ENCODE results near the gene MVK.

Gene MVK

DNA sequence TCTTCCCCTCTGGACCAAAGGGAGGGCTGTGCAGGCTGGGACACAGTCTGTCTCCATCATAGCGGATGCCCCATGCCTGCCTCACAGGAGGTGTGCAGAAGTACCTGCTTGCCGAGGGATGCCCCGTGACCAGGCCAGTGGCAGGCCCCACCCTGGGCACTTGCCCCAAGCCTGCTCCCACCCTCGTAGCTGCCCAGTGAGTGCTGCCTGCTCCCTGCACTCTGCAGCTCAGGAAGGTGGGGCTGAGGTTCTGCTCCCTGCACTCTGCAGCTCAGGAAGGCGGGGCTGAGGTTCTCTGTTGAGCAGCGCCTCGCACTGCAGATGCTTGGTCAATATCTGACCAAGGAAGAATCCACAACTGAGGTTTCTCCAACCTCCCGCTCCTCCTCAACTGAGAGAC lies 7.2 kb upstream of the MVK start:
- no peak for DNase-seq (ENCODE audit: low read depth)

GRCh38 chr12:109567296-109567695 lies 6.3 kb upstream of the MVK start:
- DNase-seq (ENCODE audit: low read depth): no peak

DNA sequence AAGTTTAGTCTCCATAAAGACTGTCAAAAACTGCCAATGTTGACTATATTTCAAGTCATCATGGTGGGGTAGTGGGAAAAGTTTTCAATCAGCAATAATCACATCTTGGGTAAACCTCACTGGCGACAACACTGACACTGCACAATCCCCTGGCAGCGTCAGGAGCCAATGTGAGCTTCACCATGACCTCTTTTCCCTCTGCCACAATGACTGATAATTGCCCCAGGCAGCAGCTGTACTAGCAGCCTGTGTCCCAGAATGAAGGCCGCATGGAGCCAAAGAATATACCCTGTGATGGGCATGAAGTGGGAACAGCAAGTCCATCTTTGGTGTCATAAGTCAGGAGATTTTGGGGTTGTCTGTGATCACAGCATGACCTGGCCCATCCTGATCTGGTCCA lies 5.6 kb upstream of the MVK start:
- no peak for DNase-seq (ENCODE audit: low read depth)

GRCh38 chr12:109568486-109568885 lies 5.1 kb upstream of the MVK start:
- no peak for DNase-seq (ENCODE audit: low read depth)

- no peak for DNase-seq (ENCODE audit: low read depth)
Measured at GRCh38 chr12:109571773-109572505, 1.7 kb upstream of the MVK start.

GRCh38 chr12:109572506-109572845 lies 1.1 kb upstream of the MVK start:
- DNase-seq (ENCODE audit: low read depth): no peak

- no peak for DNase-seq (ENCODE audit: low read depth)
Measured at GRCh38 chr12:109573914-109574244, 285 bp downstream of the MVK start.

DNA sequence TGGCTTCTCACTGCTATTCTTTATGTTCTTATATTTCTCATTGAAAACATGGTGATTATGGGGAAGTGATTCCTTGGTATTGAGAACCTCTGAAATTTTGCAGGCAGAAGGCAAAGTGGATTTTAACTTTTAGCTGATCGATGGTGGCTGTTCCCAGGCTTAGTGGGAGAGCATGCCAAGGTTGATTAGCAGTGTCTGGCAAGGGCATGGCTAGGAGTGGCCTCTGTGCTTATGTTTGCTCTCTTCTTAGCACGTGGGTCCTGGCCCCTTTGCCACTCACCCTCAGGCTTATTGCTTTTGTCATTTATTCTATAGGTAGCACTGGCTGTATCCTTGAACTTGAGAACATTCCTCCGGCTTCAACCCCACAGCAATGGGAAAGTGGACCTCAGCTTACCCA lies 2.1 kb downstream of the MVK start:
- DNase-seq (ENCODE audit: low read depth): no peak

- DNase-seq (ENCODE audit: low read depth): no peak
Measured at GRCh38 chr12:109577311-109577710, 3.7 kb downstream of the MVK start.

DNA sequence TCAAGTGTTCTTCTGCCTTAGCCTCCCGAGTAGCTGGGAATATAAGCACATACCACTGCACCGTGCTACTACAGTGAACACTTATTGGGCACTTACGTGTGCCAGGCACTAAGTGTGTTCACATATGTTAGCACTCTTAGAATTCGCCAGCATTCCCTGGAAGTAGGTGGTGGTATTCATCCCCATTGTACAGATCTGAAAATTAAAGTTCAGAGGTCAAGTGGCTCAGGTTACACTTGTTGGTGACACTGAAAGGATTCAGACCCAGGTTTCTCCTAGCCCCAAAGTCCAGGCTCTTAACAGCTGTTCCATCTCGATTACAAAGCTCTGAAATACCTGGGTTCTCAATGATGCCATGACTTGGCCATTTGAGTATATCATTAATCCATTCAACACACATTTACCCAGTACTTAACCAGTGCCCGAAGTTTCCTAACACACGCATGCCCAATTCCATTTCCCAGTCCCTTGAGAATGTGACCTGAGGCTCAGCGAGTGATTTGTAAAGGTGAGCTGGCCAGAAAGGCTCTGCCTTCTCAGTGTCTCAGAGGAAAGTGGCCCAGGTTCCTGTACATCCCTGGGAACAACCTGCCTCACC lies 4.8 kb downstream of the MVK start:
- no peak for DNase-seq (ENCODE audit: low read depth)

- DNase-seq (ENCODE audit: low read depth): no peak
Measured at GRCh38 chr12:109579639-109580038, 6.0 kb downstream of the MVK start.

- DNase-seq (ENCODE audit: low read depth): no peak
Measured at GRCh38 chr12:109580272-109580671, 6.7 kb downstream of the MVK start.

- DNase-seq (ENCODE audit: low read depth): no peak
Measured at GRCh38 chr12:109580684-109581333, 7.2 kb downstream of the MVK start.

DNA sequence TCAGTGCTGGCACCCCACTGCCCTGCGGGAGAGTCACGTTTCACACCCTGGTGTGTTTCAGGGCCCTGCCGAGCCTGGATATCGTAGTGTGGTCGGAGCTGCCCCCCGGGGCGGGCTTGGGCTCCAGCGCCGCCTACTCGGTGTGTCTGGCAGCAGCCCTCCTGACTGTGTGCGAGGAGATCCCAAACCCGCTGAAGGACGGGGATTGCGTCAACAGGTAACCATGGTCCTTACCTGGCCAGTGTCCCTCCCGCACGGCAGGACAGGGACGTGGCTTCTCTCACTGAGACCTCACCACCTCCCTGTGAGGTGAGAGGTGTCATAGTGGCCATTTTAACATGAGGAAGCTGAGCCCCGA lies 7.7 kb downstream of the MVK start:
- DNase-seq (ENCODE audit: low read depth): no peak

DNA sequence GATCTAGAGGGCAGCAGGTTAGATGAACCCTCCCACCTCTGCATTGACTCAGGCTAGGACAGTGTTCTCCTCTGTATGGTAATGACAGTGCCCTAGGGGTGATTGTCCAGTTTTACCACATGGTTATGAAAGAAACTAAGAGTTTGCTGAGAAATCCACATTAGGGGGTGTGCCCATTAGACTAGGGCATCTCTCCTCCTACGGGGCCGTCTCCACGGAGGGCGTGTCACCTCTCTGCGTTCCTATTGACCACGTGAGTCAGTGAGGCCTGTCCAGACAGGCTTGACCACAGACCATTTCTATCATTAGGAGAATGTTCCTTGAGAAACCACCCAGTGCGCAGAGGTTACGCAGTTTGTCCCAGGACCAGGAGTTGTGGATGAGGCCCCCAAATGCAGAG lies 8.3 kb downstream of the MVK start:
- DNase-seq (ENCODE audit: low read depth): peak; percentile 93

DNA sequence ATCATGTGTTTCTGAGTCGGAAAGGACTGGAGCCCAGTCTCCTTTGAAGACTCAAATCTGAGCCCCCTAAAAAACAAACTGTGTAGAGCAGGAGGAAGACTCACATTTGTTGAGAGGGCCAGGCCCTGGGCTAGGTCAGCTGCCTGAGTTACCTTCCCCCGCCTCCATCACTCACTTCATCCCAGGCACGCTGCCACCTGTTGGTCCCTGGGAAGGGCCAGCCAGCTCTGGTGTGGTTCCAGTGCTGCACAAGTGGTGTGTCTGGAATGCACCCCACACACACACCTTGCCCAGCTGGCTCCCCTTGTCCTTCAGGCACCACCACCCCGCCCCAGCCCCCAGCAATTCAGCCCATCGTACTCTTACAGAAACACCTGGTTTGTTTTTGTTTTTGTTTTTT lies 9.0 kb downstream of the MVK start:
- no peak for DNase-seq (ENCODE audit: low read depth)

GRCh38 chr12:109583733-109584132 lies 10.1 kb downstream of the MVK start:
- DNase-seq (ENCODE audit: low read depth): peak; percentile 12

- DNase-seq (ENCODE audit: low read depth): no peak
Measured at GRCh38 chr12:109586385-109587296, 13.0 kb downstream of the MVK start.

DNA sequence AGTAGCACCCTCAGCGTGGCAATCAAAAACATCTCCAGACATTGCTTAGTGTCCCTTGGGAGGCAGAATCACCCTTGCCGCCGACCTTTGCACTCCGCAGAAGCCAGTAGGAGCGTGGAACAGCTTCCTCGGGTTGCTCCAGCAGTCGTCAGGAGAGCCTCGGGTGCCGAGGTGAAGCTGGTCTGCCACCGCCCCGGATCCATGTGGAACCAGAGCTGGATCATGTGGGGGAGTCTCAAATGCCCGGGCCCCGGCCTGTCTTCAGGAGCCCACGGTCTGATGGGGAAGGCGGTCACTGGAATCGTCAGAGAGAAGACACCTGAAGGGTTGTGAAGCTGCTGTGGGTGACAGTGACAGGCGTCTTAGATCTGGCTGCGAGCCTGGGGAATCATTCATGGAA lies 14.3 kb downstream of the MVK start:
- DNase-seq (ENCODE audit: low read depth): no peak

- no peak for DNase-seq (ENCODE audit: low read depth)
Measured at GRCh38 chr12:109588461-109589239, 15.1 kb downstream of the MVK start.

DNA sequence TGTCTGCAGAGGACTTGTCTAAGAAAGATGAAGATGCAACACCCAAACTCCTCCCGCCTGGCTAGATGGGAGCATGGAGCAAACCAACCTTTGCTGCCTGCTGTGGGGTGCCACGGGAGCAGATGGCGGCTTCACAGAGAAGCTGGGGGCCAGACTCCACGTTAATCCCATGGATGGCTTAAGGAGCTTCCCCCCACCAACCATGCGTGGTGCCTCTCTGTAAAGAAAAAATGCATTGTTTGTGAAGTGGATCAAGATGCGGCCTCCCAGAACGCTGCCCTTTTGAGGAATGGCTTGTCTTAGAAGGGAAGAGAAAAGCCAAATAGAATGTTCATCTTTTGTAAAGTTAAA lies 15.6 kb downstream of the MVK start:
- DNase-seq (ENCODE audit: low read depth): no peak

- DNase-seq (ENCODE audit: low read depth): no peak
Measured at GRCh38 chr12:109589691-109590245, 16.2 kb downstream of the MVK start.

Measured in amniotic epithelial cell (primary cell).